Measurements from ENCODE around the gene FAM177A1. TPM values are rescaled to one million over a fixed set of nuclear protein-coding genes. Genes with fewer than 3 reads are reported as not detected.

The FAM177A1 gene
- total and polyA plus RNA-seq, 9 of the 15 experiments (the other 6 are each of a cell fraction or from before 2014, with no cell fraction given), result 7.7 to 36.2 (median 29.9) TPM

DNA sequence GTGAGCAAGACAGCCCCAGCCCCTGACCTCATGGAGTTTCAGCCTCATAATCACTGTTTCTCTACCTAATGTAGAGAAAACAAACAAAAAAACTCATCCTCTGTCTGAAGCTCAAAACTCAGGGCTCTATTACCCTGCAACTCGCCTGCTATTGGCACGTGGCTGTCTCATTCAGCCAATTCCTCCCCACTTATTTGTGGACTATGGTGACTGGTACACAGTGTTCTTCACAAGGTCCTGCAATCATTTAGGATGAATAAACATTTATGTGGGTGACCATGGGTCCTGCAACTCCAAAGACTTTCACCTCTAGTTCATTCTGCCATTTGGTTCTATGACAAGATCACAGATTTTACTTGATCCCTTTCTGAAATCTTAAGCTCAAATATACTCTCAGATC lies 71.0 kb downstream of the FAM177A1 start:
- ChIA-PET CTCF (ENCODE audit: low intra/inter-chr PET ratio) (no interaction called here), POLR2A (interaction anchor here (0.5 kb wide), 1 partner anchor 292 kb away, joined by 4 read pairs; no protein-coding TSS in a partner anchor)
- 80% methylated on average over 2 of the region's 2 CpGs for WGBS (ENCODE audit: insufficient coverage, low coverage, missing lambda C conversion rate)
- H3K9ac ChIP-seq (ENCODE audit: insufficient read depth in 1 of 2, low read depth in 2 of 2, low read length in 2 of 2), result no peak overlapping the region
- in situ Hi-C loops (cut with MboI), result no loop called here
- H3K9me1 ChIP-seq (ENCODE audit: control insufficient read depth, insufficient read depth, low read length), result no peaks in the 10 kb centered on the region
- peaks cover 3 to 9% of the 10 kb centered on the region in 2 experiments; a peak in 4 of 5 replicates for H3K4me1 ChIP-seq (replicated peaks in 1 of 2; ENCODE audit: control insufficient read depth in 2 of 2, insufficient read depth in 2 of 2, low read length in 2 of 2)
- ATAC-seq, result no peak
- TF ChIP-seq IFI16 (CRISPR knock-in tag; IDR thresholded peaks at IDR 0.05) (no peak), ZBTB8A (IDR thresholded peaks at IDR 0.05; ENCODE audit: partially characterized antibody) (no peak)
- TF ChIP-seq, protein P1, sequence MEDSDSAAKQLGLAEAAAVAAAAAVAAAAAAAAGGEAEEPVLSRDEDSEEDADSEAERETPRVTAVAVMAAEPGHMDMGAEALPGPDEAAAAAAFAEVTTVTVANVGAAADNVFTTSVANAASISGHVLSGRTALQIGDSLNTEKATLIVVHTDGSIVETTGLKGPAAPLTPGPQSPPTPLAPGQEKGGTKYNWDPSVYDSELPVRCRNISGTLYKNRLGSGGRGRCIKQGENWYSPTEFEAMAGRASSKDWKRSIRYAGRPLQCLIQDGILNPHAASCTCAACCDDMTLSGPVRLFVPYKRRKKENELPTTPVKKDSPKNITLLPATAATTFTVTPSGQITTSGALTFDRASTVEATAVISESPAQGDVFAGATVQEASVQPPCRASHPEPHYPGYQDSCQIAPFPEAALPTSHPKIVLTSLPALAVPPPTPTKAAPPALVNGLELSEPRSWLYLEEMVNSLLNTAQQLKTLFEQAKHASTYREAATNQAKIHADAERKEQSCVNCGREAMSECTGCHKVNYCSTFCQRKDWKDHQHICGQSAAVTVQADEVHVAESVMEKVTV (CRISPR knock-in tag; IDR thresholded peaks at IDR 0.05), result no peak
- no peak overlapping the region for H3K4me3 ChIP-seq
- H4K20me1 ChIP-seq (replicated peaks; ENCODE audit: control insufficient read depth, insufficient read depth, low read length), result no peaks in the 10 kb centered on the region
- no peak overlapping the region for H3K4me2 ChIP-seq (ENCODE audit: insufficient read depth, low read length)
- no peaks in the 10 kb centered on the region for H3K27me3 ChIP-seq (ENCODE audit: control insufficient read depth in 2 of 2, insufficient read depth in 2 of 2, low read length in 2 of 2)
- no peak for FAIRE-seq
- no TSS peak for BruUV-seq (replicated peaks)
- H2AFZ ChIP-seq (ENCODE audit: low read depth, low read length), result no peak overlapping the region
- H3K27ac ChIP-seq (ENCODE audit: extremely low read depth, low read depth, low read length), result no peak overlapping the region
- no peaks in the 10 kb centered on the region for H3K9me3 ChIP-seq (replicated peaks; ENCODE audit: control insufficient read depth, insufficient read depth, low read depth, low read length)
- peaks cover 19% of the 10 kb centered on the region; the same call in 2 of the 3 replicates for H3K36me3 ChIP-seq (ENCODE audit: control insufficient read depth, insufficient read depth, low read length)
- intact Hi-C loops (cut with micrococcal nuclease), result no loop called here
- peaks cover 9% of the 10 kb centered on the region; the same call in 2 of the 3 replicates for H3K79me2 ChIP-seq (ENCODE audit: control insufficient read depth, insufficient read depth, low read length)
- DNase-seq (ENCODE audit: extremely low read depth in 1 of 4, low spot score in 3 of 4), result no peak

All from K562 (cell line).